DND-41 (cell line): ENCODE measurements around the gene ANKRD11.
"Not testable (repeated sequence)": the region's sequence is repeated elsewhere in the genome, so short reads cannot be mapped to it uniquely, and the experiment has no call there.

Experiments used
- ATAC-seq: fragments of 200-7000 bp; cut with Tn5 transposase; 3 replicates; pipeline ENCODE4 v1.9.1; 2021; ENCODE audit warnings: low read depth; ENCODE audit not compliant: insufficient read depth
- DNase-seq: peaks from one replicate; pipeline ENCODE4 v3.0.0-alpha.2; 2020
- H2AFZ ChIP-seq: 2 replicates; pipeline ENCODE4 v1.6.0; 2012; ENCODE audit warnings: low read depth, low read length
- H3K27ac ChIP-seq: 2 replicates; pipeline ENCODE4 v1.5.1; 2012; ENCODE audit warnings: low read length, inconsistent platforms
- H3K27me3 ChIP-seq: fragments of 200-600 bp; sonication (generic); 2 replicates; pipeline ENCODE4 v1.6.0; 2012; ENCODE audit warnings: low read length, mild to moderate bottlenecking, inconsistent platforms; ENCODE audit not compliant: insufficient read depth, poor library complexity
- H3K36me3 ChIP-seq: 2 replicates; pipeline ENCODE4 v1.5.1; 2012; ENCODE audit warnings: low read length, inconsistent platforms; ENCODE audit not compliant: insufficient read depth
- H3K4me1 ChIP-seq: 2 replicates; pipeline ENCODE4 v1.5.1; 2012; ENCODE audit warnings: mild to moderate bottlenecking, low read length; ENCODE audit not compliant: insufficient read depth
- H3K4me2 ChIP-seq: 2 replicates; pipeline ENCODE4 v1.6.0; 2012; ENCODE audit warnings: mild to moderate bottlenecking, moderate library complexity, low read length, inconsistent platforms; ENCODE audit not compliant: insufficient read depth
- H3K4me3 ChIP-seq, 2 experiments: fragments of 200-600 bp in 1 of 2; shearing (Covaris generic) in 1 of 2; 2 replicates each; pipeline ENCODE4 v1.5.1; 2012 to 2016; ENCODE audit warnings: inconsistent platforms in 2 of 2, low read length in 2 of 2, mild to moderate bottlenecking in 2 of 2, low read depth in 1 of 2, moderate library complexity in 1 of 2
- H3K79me2 ChIP-seq: 2 replicates; pipeline ENCODE4 v1.6.0; 2012; ENCODE audit warnings: low read length, inconsistent platforms; ENCODE audit not compliant: insufficient read depth
- H3K9ac ChIP-seq: 2 replicates; pipeline ENCODE4 v1.6.0; 2012; ENCODE audit warnings: low read depth, mild to moderate bottlenecking, inconsistent platforms, low read length, moderate library complexity
- H3K9me3 ChIP-seq: 2 replicates; pipeline ENCODE4 v1.5.1; 2012; ENCODE audit warnings: low read length, moderate library complexity, mild to moderate bottlenecking, inconsistent platforms; ENCODE audit not compliant: insufficient read depth, severe bottlenecking
- H4K20me1 ChIP-seq: 2 replicates; pipeline ENCODE4 v1.6.0; 2012; ENCODE audit warnings: low read length; ENCODE audit not compliant: insufficient read depth
- EZH2 ChIP-seq: IDR thresholded peaks from 3 replicates; pipeline ENCODE4 v1.6.1; 2012; ENCODE audit warnings: borderline replicate concordance, low read depth, mild to moderate bottlenecking, moderate library complexity, low read length, inconsistent platforms; ENCODE audit not compliant: severe bottlenecking
- TF ChIP-seq, protein P1 (sequence below): IDR thresholded peaks from 2 replicates; pipeline ENCODE4 v1.5.1; 2012; ENCODE audit warnings: borderline replicate concordance, low read length, moderate library complexity, mild to moderate bottlenecking; ENCODE audit not compliant: poor library complexity, severe bottlenecking; ENCODE audit errors: extremely low read depth

Gene ANKRD11

DNA sequence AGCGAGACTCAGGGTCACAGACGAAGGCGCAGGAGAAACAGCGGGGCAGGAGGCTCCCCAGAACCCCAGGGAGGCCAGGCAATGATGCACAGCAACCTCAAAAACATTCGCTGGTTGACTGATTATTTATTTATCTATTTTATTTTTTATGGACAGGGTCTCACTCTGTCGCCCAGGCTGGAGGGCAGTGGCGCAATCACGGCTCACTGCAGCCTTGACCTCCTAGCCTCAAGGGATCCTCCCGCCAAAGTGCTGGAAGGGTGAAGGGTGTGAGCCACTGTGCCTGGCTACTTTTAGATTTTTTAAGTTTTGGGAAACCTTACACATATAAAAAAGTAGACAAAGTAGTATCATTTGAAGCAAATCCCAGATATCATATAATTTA is 189.4 kb downstream of the ANKRD11 start:
- Histone ChIP-seq H3K36me3 (peaks cover 91% of the 10 kb centered on the region), H4K20me1 (peaks cover 95% of the 10 kb centered on the region), H3K9ac (no peak overlapping the region), H3K27ac (no peak overlapping the region), H3K27me3 (no peaks in the 10 kb centered on the region), H3K4me2 (no peak overlapping the region), H2AFZ (no peak overlapping the region), H3K9me3 (no peaks in the 10 kb centered on the region), H3K4me1 (no peaks in the 10 kb centered on the region), H3K79me2 (peaks cover 96% of the 10 kb centered on the region), H3K4me3 (no peak overlapping the region)
- no peak for TF ChIP-seq EZH2
- TF ChIP-seq, protein P1, sequence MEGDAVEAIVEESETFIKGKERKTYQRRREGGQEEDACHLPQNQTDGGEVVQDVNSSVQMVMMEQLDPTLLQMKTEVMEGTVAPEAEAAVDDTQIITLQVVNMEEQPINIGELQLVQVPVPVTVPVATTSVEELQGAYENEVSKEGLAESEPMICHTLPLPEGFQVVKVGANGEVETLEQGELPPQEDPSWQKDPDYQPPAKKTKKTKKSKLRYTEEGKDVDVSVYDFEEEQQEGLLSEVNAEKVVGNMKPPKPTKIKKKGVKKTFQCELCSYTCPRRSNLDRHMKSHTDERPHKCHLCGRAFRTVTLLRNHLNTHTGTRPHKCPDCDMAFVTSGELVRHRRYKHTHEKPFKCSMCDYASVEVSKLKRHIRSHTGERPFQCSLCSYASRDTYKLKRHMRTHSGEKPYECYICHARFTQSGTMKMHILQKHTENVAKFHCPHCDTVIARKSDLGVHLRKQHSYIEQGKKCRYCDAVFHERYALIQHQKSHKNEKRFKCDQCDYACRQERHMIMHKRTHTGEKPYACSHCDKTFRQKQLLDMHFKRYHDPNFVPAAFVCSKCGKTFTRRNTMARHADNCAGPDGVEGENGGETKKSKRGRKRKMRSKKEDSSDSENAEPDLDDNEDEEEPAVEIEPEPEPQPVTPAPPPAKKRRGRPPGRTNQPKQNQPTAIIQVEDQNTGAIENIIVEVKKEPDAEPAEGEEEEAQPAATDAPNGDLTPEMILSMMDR, result no peak
- no peak for ATAC-seq
- DNase-seq, result no peak

DNA sequence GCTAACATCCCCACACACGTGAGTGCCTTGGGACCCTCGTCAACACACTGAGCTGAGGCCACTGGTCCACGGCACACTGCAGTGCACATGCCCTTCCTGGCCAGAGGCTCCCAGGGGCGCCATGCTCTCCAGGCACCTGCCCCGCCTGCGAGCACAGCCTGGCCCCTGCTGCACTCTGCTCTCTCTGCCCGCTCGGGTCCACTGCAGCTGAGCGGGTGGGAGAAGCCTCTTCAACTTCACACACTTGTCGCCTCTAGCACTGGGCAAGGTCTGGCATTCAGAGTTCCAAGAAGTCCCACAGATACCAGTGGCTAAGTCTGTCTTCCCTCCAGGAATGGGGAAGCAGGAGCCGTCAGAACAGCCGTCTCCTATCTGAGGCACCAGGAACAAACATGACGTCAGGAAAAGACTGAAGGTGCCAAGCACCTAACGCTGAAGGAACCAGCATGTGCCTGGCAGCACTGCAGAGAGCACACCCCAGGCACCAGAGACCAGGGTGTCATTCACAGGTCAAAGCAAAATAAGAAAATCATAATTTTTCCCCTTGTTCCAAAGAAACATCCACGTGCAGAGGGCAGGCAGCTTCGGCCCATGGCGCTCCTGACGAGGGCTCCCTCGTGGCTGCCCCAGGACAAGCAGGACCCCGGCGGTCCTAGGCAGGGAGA is 189.9 kb downstream of the ANKRD11 start:
- Histone ChIP-seq H3K4me3 (no peak overlapping the region), H3K27me3 (no peaks in the 10 kb centered on the region), H3K4me2 (no peak overlapping the region), H2AFZ (no peak overlapping the region), H3K27ac (no peak overlapping the region), H3K9ac (no peak overlapping the region), H3K4me1 (no peaks in the 10 kb centered on the region), H3K9me3 (no peaks in the 10 kb centered on the region), H3K36me3 (peaks cover 93% of the 10 kb centered on the region), H3K79me2 (peaks cover 100% of the 10 kb centered on the region), H4K20me1 (peaks cover 100% of the 10 kb centered on the region)
- TF ChIP-seq, protein P1, result no peak
- no peak for TF ChIP-seq EZH2
- DNase-seq, result no peak
- ATAC-seq, result no peak

DNA sequence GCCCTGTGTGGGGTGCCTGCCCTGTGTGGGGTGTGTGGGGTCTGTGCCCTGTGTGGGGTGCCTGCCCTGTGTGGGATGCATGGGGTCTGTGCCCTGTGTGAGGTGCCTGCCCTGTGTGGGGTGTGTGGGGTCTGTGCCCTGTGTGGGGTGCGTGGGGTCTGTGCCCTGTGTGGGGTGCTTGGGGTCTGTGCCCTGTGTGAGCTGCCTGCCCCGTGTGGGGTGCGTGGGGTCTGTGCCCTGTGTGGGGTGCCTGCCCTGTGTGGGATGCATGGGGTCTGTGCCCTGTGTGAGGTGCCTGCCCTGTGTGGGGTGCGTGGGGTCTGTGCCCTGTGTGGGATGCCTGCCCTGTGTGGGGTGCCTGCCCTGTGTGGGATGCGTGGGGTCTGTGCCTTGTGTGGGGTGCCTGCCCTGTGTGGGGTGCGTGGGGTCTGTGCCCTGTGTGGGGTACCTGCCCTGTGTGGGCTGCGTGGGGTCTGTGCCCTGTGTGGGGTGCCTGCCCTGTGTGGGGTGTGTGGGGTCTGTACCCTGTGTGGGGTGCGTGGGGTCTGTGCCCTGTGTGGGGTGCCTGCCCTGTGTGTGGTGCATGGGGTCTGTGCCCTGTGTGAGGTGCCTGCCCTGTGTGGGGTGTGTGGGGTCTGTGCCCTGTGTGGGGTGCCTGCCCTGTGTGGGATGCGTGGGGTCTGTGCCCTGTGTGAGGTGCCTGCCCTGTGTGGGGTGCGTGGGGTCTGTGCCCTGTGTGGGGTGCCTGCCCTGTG is 190.8 kb downstream of the ANKRD11 start:
- H3K4me2 ChIP-seq, ATAC-seq, H3K4me1 ChIP-seq, DNase-seq, H3K9ac ChIP-seq, H3K9me3 ChIP-seq, H2AFZ ChIP-seq, H3K4me3 ChIP-seq, H3K27ac ChIP-seq, H3K27me3 ChIP-seq: not testable (repeated sequence)
- Histone ChIP-seq H3K36me3 (peaks cover 92% of the 10 kb centered on the region), H3K79me2 (peaks cover 100% of the 10 kb centered on the region), H4K20me1 (peaks cover 100% of the 10 kb centered on the region)

DNA sequence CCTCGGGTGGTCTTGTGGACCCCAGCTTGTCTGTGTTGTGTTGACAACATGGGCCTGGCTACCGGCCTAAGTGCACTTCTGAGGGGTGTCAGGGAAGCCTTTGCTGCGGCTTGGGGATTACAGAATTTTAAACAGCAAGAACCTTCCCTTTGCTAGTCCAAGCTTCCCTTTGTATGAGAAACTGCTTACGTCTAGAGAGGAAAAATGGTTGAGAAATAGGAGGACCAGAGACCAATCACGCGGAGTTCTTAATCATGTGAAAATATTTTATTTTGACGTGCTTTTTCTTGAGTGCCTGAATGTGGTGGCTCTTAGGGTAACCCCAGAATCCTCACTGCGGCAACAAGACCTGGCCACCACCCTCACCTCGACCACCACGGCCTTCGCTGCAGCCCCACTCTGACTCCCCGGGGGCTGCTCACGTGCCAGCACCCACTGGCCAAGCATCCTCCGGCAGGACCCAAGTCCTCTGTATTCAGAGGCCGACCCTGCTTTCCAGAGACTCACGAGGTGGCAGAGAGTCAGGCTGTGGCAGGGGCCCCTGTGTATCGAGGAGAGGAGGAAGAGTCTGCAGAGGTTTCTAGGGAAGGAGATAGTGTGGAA is 191.6 kb downstream of the ANKRD11 start:
- Histone ChIP-seq H3K79me2 (peaks cover 100% of the 10 kb centered on the region), H3K4me3 (no peak overlapping the region), H3K4me1 (no peaks in the 10 kb centered on the region), H3K4me2 (no peak overlapping the region), H3K9ac (no peak overlapping the region), H4K20me1 (peaks cover 100% of the 10 kb centered on the region), H3K36me3 (peaks cover 92% of the 10 kb centered on the region), H3K9me3 (no peaks in the 10 kb centered on the region), H2AFZ (no peak overlapping the region), H3K27ac (no peak overlapping the region), H3K27me3 (no peaks in the 10 kb centered on the region)
- TF ChIP-seq, protein P1, result no peak
- TF ChIP-seq EZH2, result no peak
- DNase-seq (no peak), ATAC-seq (no peak)
